ENCODE data around the gene SEPTIN8.

Gene SEPTIN8

GRCh38 chr5:132742158-132742557 lies 34.9 kb downstream of the SEPTIN8 start:
- no peak for DNase-seq
- Histone ChIP-seq H3K27me3 (replicated peaks; ENCODE audit: control insufficient read depth, insufficient read depth, low read length, poor library complexity, severe bottlenecking) (no peaks in the 10 kb centered on the region), H3K36me3 (ENCODE audit: control insufficient read depth, insufficient read depth, low read length) (no peaks in the 10 kb centered on the region), H3K4me3 (ENCODE audit: insufficient read depth, low read depth, low read length, poor library complexity, severe bottlenecking) (no peak overlapping the region), H3K27ac (ENCODE audit: insufficient read depth, low read length, poor library complexity, severe bottlenecking) (no peak overlapping the region), H3K9me3 (ENCODE audit: control insufficient read depth, low read length) (no peaks in the 10 kb centered on the region), H3K4me1 (ENCODE audit: control insufficient read depth, insufficient read depth, low read length, poor library complexity, severe bottlenecking) (peaks cover 6% of the 10 kb centered on the region)

- Histone ChIP-seq H3K27ac (ENCODE audit: insufficient read depth, low read length, poor library complexity, severe bottlenecking) (no peak overlapping the region), H3K9me3 (ENCODE audit: control insufficient read depth, low read length) (no peaks in the 10 kb centered on the region), H3K27me3 (replicated peaks; ENCODE audit: control insufficient read depth, insufficient read depth, low read length, poor library complexity, severe bottlenecking) (no peaks in the 10 kb centered on the region), H3K36me3 (ENCODE audit: control insufficient read depth, insufficient read depth, low read length) (no peaks in the 10 kb centered on the region), H3K4me1 (ENCODE audit: control insufficient read depth, insufficient read depth, low read length, poor library complexity, severe bottlenecking) (peaks cover 13% of the 10 kb centered on the region), H3K4me3 (ENCODE audit: insufficient read depth, low read depth, low read length, poor library complexity, severe bottlenecking) (no peak overlapping the region)
- DNase-seq = no peak
Observed at GRCh38 chr5:132739232-132739631, 37.8 kb downstream of the SEPTIN8 start.

GRCh38 chr5:132737982-132738681 lies 38.9 kb downstream of the SEPTIN8 start:
- H3K4me1 ChIP-seq (ENCODE audit: control insufficient read depth, insufficient read depth, low read length, poor library complexity, severe bottlenecking) = peaks cover 13% of the 10 kb centered on the region
- peak overlapping the region; percentile 92 for H3K4me3 ChIP-seq (ENCODE audit: insufficient read depth, low read depth, low read length, poor library complexity, severe bottlenecking)
- no peak for DNase-seq
- peak overlapping the region; percentile 88 for H3K27ac ChIP-seq (ENCODE audit: insufficient read depth, low read length, poor library complexity, severe bottlenecking)
- H3K9me3 ChIP-seq (ENCODE audit: control insufficient read depth, low read length) = no peaks in the 10 kb centered on the region
- no peaks in the 10 kb centered on the region for H3K27me3 ChIP-seq (replicated peaks; ENCODE audit: control insufficient read depth, insufficient read depth, low read length, poor library complexity, severe bottlenecking)
- no peaks in the 10 kb centered on the region for H3K36me3 ChIP-seq (ENCODE audit: control insufficient read depth, insufficient read depth, low read length)

GRCh38 chr5:132736853-132737833 lies 39.9 kb downstream of the SEPTIN8 start, which contains the start of gene KIF3A:
TSS of gene KIF3A (minus strand) at chr5:132737546. CDS start at chr5:132737419, 127 bp downstream.
- no peaks in the 10 kb centered on the region for H3K27me3 ChIP-seq (replicated peaks; ENCODE audit: control insufficient read depth, insufficient read depth, low read length, poor library complexity, severe bottlenecking)
- H3K36me3 ChIP-seq (ENCODE audit: control insufficient read depth, insufficient read depth, low read length) = no peaks in the 10 kb centered on the region
- peak; percentile 94 to 99 (median 96) for DNase-seq
- H3K4me1 ChIP-seq (ENCODE audit: control insufficient read depth, insufficient read depth, low read length, poor library complexity, severe bottlenecking) = peaks cover 13% of the 10 kb centered on the region
- no peaks in the 10 kb centered on the region for H3K9me3 ChIP-seq (ENCODE audit: control insufficient read depth, low read length)
- H3K27ac ChIP-seq (ENCODE audit: insufficient read depth, low read length, poor library complexity, severe bottlenecking) = peak within 1 kb of the TSS; percentile 88
- H3K4me3 ChIP-seq (ENCODE audit: insufficient read depth, low read depth, low read length, poor library complexity, severe bottlenecking) = peak within 1 kb of the TSS; percentile 92

GRCh38 chr5:132734687-132735086 lies 42.4 kb downstream of the SEPTIN8 start:
- no peak for DNase-seq
- Histone ChIP-seq H3K36me3 (ENCODE audit: control insufficient read depth, insufficient read depth, low read length) (no peaks in the 10 kb centered on the region), H3K4me1 (ENCODE audit: control insufficient read depth, insufficient read depth, low read length, poor library complexity, severe bottlenecking) (peaks cover 13% of the 10 kb centered on the region), H3K27me3 (replicated peaks; ENCODE audit: control insufficient read depth, insufficient read depth, low read length, poor library complexity, severe bottlenecking) (no peaks in the 10 kb centered on the region), H3K4me3 (ENCODE audit: insufficient read depth, low read depth, low read length, poor library complexity, severe bottlenecking) (no peak overlapping the region), H3K27ac (ENCODE audit: insufficient read depth, low read length, poor library complexity, severe bottlenecking) (no peak overlapping the region), H3K9me3 (ENCODE audit: control insufficient read depth, low read length) (no peaks in the 10 kb centered on the region)

GRCh38 chr5:132733499-132734148 lies 43.4 kb downstream of the SEPTIN8 start:
- Histone ChIP-seq H3K27me3 (replicated peaks; ENCODE audit: control insufficient read depth, insufficient read depth, low read length, poor library complexity, severe bottlenecking) (no peaks in the 10 kb centered on the region), H3K36me3 (ENCODE audit: control insufficient read depth, insufficient read depth, low read length) (no peaks in the 10 kb centered on the region), H3K4me1 (ENCODE audit: control insufficient read depth, insufficient read depth, low read length, poor library complexity, severe bottlenecking) (peaks cover 13% of the 10 kb centered on the region), H3K27ac (ENCODE audit: insufficient read depth, low read length, poor library complexity, severe bottlenecking) (no peak overlapping the region), H3K4me3 (ENCODE audit: insufficient read depth, low read depth, low read length, poor library complexity, severe bottlenecking) (no peak overlapping the region), H3K9me3 (ENCODE audit: control insufficient read depth, low read length) (no peaks in the 10 kb centered on the region)
- no peak for DNase-seq

GRCh38 chr5:132729896-132730295 lies 47.1 kb downstream of the SEPTIN8 start:
- H3K36me3 ChIP-seq (ENCODE audit: control insufficient read depth, insufficient read depth, low read length) = peaks cover 4% of the 10 kb centered on the region
- no peak overlapping the region for H3K4me3 ChIP-seq (ENCODE audit: insufficient read depth, low read depth, low read length, poor library complexity, severe bottlenecking)

GRCh38 chr5:132725745-132726144 lies 51.3 kb downstream of the SEPTIN8 start:
- Histone ChIP-seq H3K4me3 (ENCODE audit: insufficient read depth, low read depth, low read length, poor library complexity, severe bottlenecking) (no peak overlapping the region), H3K4me1 (ENCODE audit: control insufficient read depth, insufficient read depth, low read length, poor library complexity, severe bottlenecking) (no peaks in the 10 kb centered on the region), H3K27ac (ENCODE audit: insufficient read depth, low read length, poor library complexity, severe bottlenecking) (no peak overlapping the region), H3K9me3 (ENCODE audit: control insufficient read depth, low read length) (no peaks in the 10 kb centered on the region), H3K36me3 (ENCODE audit: control insufficient read depth, insufficient read depth, low read length) (peaks cover 4% of the 10 kb centered on the region), H3K27me3 (replicated peaks; ENCODE audit: control insufficient read depth, insufficient read depth, low read length, poor library complexity, severe bottlenecking) (no peaks in the 10 kb centered on the region)
- no peak for DNase-seq

More at GRCh38 chr5:132729896-132730295, 47.1 kb downstream of the SEPTIN8 start:
- no peaks in the 10 kb centered on the region for H3K4me1 ChIP-seq (ENCODE audit: control insufficient read depth, insufficient read depth, low read length, poor library complexity, severe bottlenecking)
- H3K9me3 ChIP-seq (ENCODE audit: control insufficient read depth, low read length) = no peaks in the 10 kb centered on the region
- H3K27me3 ChIP-seq (replicated peaks; ENCODE audit: control insufficient read depth, insufficient read depth, low read length, poor library complexity, severe bottlenecking) = no peaks in the 10 kb centered on the region
- H3K27ac ChIP-seq (ENCODE audit: insufficient read depth, low read length, poor library complexity, severe bottlenecking) = no peak overlapping the region
- no peak for DNase-seq

- Histone ChIP-seq H3K36me3 (ENCODE audit: control insufficient read depth, insufficient read depth, low read length) (peaks cover 3% of the 10 kb centered on the region), H3K4me3 (ENCODE audit: insufficient read depth, low read depth, low read length, poor library complexity, severe bottlenecking) (no peak overlapping the region), H3K27me3 (replicated peaks; ENCODE audit: control insufficient read depth, insufficient read depth, low read length, poor library complexity, severe bottlenecking) (no peaks in the 10 kb centered on the region), H3K9me3 (ENCODE audit: control insufficient read depth, low read length) (no peaks in the 10 kb centered on the region), H3K4me1 (ENCODE audit: control insufficient read depth, insufficient read depth, low read length, poor library complexity, severe bottlenecking) (no peaks in the 10 kb centered on the region), H3K27ac (ENCODE audit: insufficient read depth, low read length, poor library complexity, severe bottlenecking) (no peak overlapping the region)
- no peak for DNase-seq
Observed at GRCh38 chr5:132718544-132719312, 58.3 kb downstream of the SEPTIN8 start.

Measured in effector memory CD4-positive, alpha-beta T cell (primary cell).